ENCODE data around the gene FAF1. TPM values are rescaled to one million over a fixed set of nuclear protein-coding genes. Genes with fewer than 3 reads are reported as not detected.

Gene FAF1
- total RNA-seq, 4 donors from 2014 or later: 32.3 to 51.4 (median 36.1) TPM

DNA sequence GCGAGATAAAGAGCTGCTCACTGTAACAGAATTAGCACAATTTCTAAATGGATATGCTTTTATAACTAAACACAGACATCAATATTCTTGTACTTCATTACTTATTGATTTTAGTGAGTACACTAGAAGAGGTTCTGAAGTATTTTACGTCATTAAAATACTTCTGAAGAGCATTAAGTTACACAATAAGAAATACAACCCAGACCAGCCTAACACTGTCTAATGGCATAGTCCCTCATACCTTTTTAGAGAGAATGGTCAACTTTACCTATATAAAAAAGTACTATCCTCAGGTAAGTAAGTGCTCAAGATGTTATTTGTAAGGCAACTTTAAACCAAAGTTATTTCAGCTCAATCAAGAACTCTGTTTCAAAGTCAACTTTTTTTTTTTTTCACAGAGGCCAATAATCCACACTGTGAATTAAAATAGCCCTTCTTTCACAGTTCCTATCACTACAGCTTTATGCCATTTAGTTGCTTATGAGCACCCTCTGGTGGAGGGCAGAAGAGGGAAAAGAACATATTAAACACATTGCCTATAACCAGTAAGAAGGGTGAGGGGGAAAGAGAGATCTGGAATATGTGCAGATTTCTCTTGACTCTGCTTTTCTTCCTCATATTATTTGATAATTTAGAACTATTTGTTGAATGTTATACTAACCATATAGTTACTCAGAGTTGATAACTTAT, 354.7 kb downstream of the FAF1 start:
- DNase-seq (ENCODE audit: low spot score): no peak
- TF ChIP-seq, protein P1, sequence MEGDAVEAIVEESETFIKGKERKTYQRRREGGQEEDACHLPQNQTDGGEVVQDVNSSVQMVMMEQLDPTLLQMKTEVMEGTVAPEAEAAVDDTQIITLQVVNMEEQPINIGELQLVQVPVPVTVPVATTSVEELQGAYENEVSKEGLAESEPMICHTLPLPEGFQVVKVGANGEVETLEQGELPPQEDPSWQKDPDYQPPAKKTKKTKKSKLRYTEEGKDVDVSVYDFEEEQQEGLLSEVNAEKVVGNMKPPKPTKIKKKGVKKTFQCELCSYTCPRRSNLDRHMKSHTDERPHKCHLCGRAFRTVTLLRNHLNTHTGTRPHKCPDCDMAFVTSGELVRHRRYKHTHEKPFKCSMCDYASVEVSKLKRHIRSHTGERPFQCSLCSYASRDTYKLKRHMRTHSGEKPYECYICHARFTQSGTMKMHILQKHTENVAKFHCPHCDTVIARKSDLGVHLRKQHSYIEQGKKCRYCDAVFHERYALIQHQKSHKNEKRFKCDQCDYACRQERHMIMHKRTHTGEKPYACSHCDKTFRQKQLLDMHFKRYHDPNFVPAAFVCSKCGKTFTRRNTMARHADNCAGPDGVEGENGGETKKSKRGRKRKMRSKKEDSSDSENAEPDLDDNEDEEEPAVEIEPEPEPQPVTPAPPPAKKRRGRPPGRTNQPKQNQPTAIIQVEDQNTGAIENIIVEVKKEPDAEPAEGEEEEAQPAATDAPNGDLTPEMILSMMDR (IDR thresholded peaks at IDR 0.05): no peak
- no peak for ATAC-seq (ENCODE audit: low FRiP score)

DNA sequence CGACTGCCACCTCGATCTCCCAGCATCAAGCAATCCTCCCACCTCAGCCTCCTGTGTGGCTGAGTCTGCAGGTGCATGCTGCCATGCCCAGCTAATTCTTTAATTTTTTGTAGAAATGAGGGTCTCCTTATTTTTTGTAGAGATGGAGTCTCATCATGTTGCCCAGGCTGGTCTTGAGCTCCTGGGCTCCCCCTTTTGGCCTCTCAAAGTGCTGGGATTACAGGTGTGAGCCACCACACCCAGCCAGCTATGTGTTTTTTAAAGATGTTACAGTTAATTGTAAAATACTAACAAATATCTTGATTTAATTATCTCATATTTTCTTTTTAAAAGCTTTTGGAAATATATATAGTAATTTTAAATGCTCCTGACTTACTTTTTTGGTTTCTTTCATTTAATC, 355.5 kb downstream of the FAF1 start:
- DNase-seq (ENCODE audit: low spot score) (no peak), ATAC-seq (ENCODE audit: low FRiP score) (no peak)
- TF ChIP-seq, protein P1 (IDR thresholded peaks at IDR 0.05): no peak

DNA sequence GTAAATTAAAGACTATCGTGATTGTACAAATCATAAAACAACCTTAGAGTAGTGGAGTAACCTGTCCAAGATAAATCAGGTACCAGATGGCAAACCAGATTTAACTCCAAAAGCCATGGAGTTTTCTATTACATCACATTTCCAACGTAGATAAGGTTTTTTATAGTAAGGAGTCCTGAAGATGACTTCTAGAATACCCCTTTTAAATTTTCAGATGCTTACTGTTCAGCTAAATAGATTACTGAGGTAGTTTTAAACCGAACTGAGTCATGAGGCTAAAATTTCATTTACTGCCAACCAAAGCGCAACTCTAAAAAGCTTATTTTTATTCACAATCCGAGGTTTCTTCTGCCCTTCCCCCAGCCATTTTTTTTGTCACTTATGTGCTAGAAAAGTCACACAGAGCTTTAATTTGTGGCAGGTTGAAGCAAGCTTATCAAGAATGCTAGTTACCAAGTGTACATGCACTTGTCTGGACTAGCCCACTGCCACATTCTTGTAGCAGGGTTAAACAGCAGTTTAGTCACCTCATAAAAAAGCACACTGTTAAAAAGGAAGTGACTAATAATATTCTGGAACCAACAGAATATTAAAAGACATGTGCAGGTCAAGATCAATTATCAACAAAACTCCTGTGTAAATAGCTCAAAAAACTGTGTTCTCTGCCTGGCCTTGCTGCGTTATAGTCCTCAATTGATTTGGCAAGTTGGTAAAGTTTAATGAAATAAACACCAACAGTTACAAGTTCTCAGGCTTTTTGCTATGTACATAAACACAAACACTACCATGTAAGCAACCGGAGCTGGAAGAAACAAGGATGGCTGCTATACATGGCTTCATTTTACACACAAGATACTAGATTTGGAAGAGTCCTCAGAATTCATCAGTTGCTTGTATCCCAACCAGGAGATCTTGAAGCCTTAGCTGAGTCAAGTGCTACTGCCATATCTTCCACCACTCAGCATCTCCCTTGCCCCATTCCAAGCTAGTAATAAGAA, 356.5 kb downstream of the FAF1 start:
- ATAC-seq (ENCODE audit: low FRiP score) (no peak), DNase-seq (ENCODE audit: low spot score) (no peak)
- TF ChIP-seq, protein P1 (IDR thresholded peaks at IDR 0.05): no peak

DNA sequence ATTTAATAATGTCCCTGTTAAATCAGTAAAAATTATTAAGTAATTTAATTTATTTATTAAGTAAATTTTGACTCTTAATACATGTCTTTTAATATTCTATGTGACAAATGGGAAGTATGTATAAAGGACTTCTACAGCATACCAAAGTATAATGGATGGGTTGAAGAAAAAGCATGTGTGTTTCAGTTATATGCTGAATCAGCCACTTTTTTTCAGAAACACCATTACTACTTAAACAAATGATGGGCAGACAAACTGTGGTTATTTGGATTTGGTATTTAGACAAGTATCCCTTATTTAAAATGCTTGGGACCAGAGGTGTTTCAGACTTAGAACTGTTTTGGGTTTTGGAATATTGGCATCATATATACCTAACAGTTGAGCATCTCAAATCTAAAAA, 360.5 kb downstream of the FAF1 start:
- no peak for ATAC-seq (ENCODE audit: low FRiP score)
- TF ChIP-seq, protein P1 (IDR thresholded peaks at IDR 0.05): no peak
- DNase-seq (ENCODE audit: low spot score): no peak

DNA sequence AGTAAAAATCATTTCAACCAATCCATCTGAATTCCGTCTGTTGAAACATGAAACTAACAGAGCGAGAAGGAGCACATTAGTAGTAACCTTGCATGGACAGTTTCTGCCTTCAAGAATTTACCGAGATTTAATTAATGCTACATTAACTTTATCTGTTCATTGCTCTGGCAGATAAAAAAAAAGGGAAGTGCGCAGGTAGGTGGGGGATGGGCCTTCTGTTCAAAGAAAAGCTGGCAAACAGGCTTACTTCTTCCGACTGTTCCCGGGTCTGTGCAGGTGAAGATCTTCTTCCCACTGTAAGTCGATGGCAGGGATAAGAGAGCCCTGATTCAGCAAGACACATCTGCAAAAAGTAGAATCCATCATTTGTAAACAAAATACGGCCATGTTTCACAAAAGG, 364.2 kb downstream of the FAF1 start:
- TF ChIP-seq, protein P1 (IDR thresholded peaks at IDR 0.05): no peak
- no peak for DNase-seq (ENCODE audit: low spot score)
- no peak for ATAC-seq (ENCODE audit: low FRiP score)

DNA sequence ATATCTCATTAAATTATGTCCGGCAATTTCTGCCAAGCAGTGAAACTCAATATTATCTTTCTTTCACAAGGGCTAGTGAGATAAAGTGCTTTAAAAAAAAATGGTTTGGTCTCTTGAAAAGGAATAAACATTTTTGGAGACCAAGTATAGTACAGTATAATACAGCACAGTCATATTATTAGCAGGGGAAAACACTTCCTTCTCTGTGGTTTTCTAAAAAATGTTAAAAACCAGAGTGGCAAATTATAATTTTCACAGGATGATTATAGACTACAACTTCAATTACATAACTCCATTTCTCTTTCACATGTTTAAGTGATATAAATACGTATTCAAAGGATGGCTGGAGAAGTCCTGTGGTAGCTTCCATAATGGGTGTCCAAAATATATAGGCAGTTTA, 366.6 kb downstream of the FAF1 start:
- TF ChIP-seq, protein P1 (IDR thresholded peaks at IDR 0.05): no peak

More for the DNA sequence above, 366.6 kb downstream of the FAF1 start:
- no peak for ATAC-seq (ENCODE audit: low FRiP score)
- DNase-seq (ENCODE audit: low spot score): no peak
